Peyer's patch (tissue), 4 donors: ENCODE results near the gene KIAA0319L.

Experiments
- POLR2A ChIP-seq, 2 donors: fragments of 450-650 bp; IDR thresholded peaks; one replicate each; pipeline ENCODE4 v1.5.1; 2017; ENCODE audit warnings: antibody characterized with exemption in 2 of 2, mild to moderate bottlenecking in 2 of 2, moderate library complexity in 2 of 2
- TF ChIP-seq, protein P1 (sequence below), 6 experiments: fragments of 450-650 bp in 4 of 6; fragments of 200-600 bp in 2 of 6; sonication (generic) in 1 of 6; IDR thresholded peaks; one replicate each; pipeline ENCODE4 v1.5.1; 2017 to 2019; ENCODE audit warnings: antibody characterized with exemption in 6 of 6, mild to moderate bottlenecking in 3 of 6, moderate library complexity in 1 of 6

DNA sequence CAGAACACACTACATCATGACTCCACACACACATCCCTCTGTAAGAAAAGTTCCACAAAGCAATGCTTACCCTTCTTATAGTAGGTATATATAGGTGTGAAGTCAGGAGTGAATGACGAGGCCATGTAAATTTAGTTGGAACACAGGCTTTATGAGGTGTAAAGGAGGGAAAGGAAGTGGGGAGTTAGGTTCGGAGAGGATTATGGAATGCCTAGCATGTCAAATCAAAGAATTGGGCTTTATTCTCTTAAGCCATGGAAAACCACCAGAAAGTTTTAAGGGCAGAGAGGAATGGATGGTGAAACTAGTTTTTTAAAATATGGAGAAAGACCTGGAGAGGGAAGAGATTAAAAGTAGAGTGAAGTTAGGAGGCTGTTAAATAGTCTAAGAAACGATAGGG, 42.2 kb upstream of the KIAA0319L start:
- TF ChIP-seq, protein P1, sequence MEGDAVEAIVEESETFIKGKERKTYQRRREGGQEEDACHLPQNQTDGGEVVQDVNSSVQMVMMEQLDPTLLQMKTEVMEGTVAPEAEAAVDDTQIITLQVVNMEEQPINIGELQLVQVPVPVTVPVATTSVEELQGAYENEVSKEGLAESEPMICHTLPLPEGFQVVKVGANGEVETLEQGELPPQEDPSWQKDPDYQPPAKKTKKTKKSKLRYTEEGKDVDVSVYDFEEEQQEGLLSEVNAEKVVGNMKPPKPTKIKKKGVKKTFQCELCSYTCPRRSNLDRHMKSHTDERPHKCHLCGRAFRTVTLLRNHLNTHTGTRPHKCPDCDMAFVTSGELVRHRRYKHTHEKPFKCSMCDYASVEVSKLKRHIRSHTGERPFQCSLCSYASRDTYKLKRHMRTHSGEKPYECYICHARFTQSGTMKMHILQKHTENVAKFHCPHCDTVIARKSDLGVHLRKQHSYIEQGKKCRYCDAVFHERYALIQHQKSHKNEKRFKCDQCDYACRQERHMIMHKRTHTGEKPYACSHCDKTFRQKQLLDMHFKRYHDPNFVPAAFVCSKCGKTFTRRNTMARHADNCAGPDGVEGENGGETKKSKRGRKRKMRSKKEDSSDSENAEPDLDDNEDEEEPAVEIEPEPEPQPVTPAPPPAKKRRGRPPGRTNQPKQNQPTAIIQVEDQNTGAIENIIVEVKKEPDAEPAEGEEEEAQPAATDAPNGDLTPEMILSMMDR (IDR thresholded peaks at IDR 0.05): no peak
- TF ChIP-seq POLR2A (IDR thresholded peaks at IDR 0.05): no peak
